ENCODE data around the gene LINGO4.

LINGO4 gene, protein sequence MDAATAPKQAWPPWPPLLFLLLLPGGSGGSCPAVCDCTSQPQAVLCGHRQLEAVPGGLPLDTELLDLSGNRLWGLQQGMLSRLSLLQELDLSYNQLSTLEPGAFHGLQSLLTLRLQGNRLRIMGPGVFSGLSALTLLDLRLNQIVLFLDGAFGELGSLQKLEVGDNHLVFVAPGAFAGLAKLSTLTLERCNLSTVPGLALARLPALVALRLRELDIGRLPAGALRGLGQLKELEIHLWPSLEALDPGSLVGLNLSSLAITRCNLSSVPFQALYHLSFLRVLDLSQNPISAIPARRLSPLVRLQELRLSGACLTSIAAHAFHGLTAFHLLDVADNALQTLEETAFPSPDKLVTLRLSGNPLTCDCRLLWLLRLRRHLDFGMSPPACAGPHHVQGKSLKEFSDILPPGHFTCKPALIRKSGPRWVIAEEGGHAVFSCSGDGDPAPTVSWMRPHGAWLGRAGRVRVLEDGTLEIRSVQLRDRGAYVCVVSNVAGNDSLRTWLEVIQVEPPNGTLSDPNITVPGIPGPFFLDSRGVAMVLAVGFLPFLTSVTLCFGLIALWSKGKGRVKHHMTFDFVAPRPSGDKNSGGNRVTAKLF

DNA sequence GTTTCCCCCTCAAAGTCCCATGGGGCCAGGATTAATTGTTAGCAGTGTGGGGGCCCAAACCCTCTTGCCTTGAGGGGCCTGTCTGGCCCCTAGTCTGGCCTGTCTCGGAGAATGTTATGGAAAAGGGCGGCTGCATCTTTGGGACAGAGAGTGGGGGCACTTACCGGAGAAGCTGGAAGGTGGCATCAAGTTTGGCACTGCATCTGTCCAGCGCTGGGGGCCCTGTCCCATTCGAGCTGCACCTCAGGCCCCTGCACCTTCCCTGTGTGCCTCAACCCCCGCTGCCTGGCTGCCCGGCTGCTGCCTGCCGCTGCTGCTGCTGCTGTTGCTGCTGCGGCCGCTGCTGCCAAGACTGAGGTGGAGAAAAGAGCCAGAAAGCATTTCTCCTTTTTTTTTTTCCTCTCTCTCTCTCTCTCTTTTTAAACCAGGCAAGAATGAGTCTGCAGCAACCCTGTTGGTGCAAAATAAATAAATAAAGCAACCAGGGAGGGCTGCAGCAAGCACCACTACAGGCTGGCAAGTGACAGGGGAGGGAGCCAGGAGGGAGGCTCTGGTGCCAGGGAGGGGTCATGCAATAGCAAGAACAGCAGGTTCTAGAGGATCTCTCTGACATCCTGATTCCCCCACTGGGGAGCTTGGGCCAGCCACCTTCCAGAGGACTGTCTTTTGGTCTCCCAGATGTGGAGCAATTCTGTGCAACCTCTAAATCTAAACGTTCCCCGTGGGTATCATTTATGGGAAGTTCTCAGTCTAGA, at the start of gene LINGO4:
Gene LINGO4, minus strand, starts transcription at position 354 of the 755 bp plus-strand sequence. CDS start 2,715 bp downstream, outside the sequence.
- H3K27me3 Mint-ChIP-seq = peaks cover 46% of the 10 kb centered on the region
- H3K4me3 Mint-ChIP-seq = no peak within 1 kb of the TSS
- intact Hi-C loops (cut with micrococcal nuclease) = no loop called here

DNA sequence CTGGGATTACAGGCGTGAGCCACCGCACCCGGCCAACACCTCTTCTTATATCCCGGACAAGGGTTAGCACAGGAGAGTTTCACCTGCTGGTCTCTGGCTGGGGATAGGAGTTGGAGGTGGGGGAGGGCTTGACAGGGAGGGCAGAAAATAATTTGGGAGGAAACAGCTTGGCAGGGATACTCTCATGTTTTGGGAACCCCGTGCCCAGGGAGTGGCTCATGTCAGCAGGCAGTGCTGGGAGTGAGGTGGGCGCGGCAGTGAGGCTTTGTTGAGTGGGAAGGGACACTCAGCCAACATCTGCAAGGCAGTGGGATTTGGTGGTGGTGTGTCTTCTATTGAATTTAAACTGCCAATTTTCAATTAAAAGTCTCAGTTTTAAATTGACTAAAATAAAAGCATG, 49.4 kb upstream of the LINGO4 start:
- no peaks in the 10 kb centered on the region for H3K9me3 Mint-ChIP-seq
- H3K4me1 Mint-ChIP-seq (ENCODE audit: low read depth) = peaks cover 47% of the 10 kb centered on the region
- H3K4me3 Mint-ChIP-seq = no peak overlapping the region
- intact Hi-C loops (cut with micrococcal nuclease) = no loop called here
- H3K36me3 Mint-ChIP-seq (ENCODE audit: low read depth) = no peaks in the 10 kb centered on the region
- H3K27me3 Mint-ChIP-seq = peaks cover 27% of the 10 kb centered on the region
- no peak overlapping the region for H3K27ac Mint-ChIP-seq

More for the DNA sequence above, at the start of gene LINGO4:
- Mint-ChIP-seq H3K36me3 (ENCODE audit: low read depth) (no peaks in the 10 kb centered on the region), H3K4me1 (ENCODE audit: low read depth) (peaks cover 13% of the 10 kb centered on the region), H3K27ac (no peak within 1 kb of the TSS), H3K9me3 (no peaks in the 10 kb centered on the region)

DNA sequence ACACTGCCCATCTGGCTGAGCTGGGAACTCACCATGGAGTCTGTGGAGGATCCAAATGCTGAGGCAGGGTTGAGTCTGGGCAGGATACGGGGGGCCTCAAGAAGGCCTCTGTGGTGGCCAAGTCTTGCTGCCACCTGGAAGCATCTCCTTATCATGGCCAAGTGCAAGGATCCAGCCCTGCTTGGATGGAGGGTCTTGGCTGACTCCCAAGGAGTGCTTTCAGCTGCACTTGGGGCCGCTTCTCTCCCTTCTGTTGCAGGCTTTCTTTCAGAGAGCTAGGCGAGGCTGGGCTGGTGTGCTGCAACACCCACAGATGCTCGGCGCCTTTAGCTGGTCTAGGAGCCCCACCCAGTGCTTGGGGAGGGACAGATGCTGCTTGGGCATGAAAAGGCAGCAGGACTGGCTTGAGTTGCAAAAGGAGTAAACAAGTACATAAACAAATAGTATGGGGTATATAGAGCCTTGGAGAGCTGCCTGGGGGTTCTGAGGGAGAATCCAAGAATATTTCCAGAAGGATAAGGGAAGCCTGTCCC, 48.3 kb upstream of the LINGO4 start, which contains the start of gene THEM5:
Gene THEM5, minus strand, starts transcription at position 302 of the 533 bp plus-strand sequence. Its CDS starts 147 bp downstream, at position 155.
- intact Hi-C loops (cut with micrococcal nuclease) = no loop called here
- Mint-ChIP-seq H3K27ac (no peak within 1 kb of the TSS), H3K36me3 (ENCODE audit: low read depth) (no peaks in the 10 kb centered on the region), H3K4me1 (ENCODE audit: low read depth) (peaks cover 42% of the 10 kb centered on the region), H3K9me3 (no peaks in the 10 kb centered on the region), H3K27me3 (peaks cover 38% of the 10 kb centered on the region), H3K4me3 (no peak within 1 kb of the TSS)

DNA sequence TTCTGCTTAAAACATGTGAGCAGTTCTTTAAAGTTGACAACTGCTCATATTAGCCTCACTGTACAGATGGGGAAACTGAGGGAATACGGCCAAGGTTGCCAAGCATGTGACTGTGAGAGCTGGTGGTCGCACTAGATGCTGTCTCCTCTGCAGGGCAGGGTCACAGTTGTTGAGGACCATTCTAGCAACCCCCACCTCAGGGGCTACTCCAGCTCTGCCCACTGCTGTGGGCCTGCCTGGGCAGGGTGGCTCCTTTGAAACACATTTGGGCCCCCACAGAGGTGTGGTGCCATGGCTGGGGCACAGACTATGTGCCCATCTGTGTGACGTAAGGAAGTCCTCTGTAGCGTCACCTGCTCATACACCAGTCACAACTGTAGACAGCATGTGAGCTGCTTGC, 47.5 kb upstream of the LINGO4 start:
- Mint-ChIP-seq H3K9me3 (no peaks in the 10 kb centered on the region), H3K36me3 (ENCODE audit: low read depth) (no peaks in the 10 kb centered on the region), H3K27ac (no peak overlapping the region), H3K4me1 (ENCODE audit: low read depth) (peaks cover 35% of the 10 kb centered on the region), H3K27me3 (peaks cover 44% of the 10 kb centered on the region), H3K4me3 (no peak overlapping the region)
- intact Hi-C loops (cut with micrococcal nuclease) = no loop called here

DNA sequence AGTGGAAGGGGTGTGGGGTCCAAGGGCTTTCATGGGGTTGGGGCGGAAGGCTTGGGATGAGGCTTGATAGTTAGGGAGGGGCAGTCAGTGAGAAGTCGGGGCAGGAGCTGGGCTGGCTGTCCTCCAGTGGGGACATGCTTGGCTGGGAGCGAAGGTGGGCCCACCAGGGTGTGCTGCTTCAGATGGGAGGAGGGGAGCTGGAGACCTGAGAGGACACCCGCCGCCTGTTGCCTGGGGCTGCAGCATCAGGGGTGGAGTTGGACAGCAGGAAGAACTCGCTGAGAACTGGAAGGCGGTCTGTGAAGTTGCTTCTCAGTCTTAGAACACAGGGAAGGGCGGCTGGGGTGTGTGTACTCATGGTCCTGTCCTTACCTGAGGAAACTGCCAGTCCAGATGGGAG, 46.7 kb upstream of the LINGO4 start:
- intact Hi-C loops (cut with micrococcal nuclease) = no loop called here
- Mint-ChIP-seq H3K27me3 (peaks cover 48% of the 10 kb centered on the region), H3K9me3 (no peaks in the 10 kb centered on the region), H3K27ac (no peak overlapping the region), H3K36me3 (ENCODE audit: low read depth) (no peaks in the 10 kb centered on the region), H3K4me1 (ENCODE audit: low read depth) (peaks cover 27% of the 10 kb centered on the region), H3K4me3 (no peak overlapping the region)

DNA sequence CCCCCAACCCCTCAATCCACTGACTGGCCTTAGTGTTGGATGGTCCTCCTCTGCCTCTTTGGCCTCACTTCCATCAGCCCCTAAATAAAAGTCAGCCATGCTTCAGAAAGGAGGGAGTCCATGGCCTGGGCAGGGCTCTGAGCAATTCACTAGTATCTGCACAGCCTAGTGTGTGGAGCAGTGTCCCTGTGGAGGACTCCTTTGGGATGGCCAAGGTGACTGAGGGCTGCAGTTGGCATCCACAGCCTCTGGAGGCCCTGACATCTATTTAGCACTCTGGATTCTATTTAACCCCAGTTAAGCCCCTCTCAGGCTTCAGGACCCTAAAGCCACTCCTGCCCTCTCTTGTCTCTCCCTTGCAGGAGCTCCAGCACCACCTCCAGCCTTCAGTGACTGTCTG, 44.7 kb upstream of the LINGO4 start:
- Mint-ChIP-seq H3K4me1 (ENCODE audit: low read depth) (peaks cover 24% of the 10 kb centered on the region), H3K36me3 (ENCODE audit: low read depth) (no peaks in the 10 kb centered on the region), H3K9me3 (no peaks in the 10 kb centered on the region), H3K27ac (no peak overlapping the region), H3K4me3 (no peak overlapping the region), H3K27me3 (peaks cover 68% of the 10 kb centered on the region)
- intact Hi-C loops (cut with micrococcal nuclease) = no loop called here

DNA sequence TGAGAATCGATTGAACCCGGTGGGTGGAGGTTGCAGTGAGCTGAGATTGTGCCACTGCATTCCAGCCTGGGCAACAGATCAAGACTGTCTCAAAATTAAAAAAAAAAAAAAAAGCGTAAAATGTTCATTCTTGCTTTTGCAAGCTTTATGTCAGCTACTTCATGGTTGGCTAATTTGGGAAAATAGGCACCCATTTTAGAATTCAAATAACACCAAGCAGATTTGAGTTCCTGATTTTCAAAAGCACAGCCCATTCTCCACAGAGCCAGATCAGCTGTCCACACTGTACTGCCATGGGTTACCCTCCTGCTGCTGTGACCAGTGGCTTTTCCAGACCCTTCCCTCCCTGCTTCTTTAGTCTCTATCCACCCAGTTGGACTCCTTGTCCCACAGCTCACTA, 43.9 kb upstream of the LINGO4 start:
- Mint-ChIP-seq H3K27ac (no peak overlapping the region), H3K36me3 (ENCODE audit: low read depth) (no peaks in the 10 kb centered on the region), H3K4me1 (ENCODE audit: low read depth) (peaks cover 26% of the 10 kb centered on the region), H3K27me3 (peaks cover 75% of the 10 kb centered on the region), H3K9me3 (no peaks in the 10 kb centered on the region), H3K4me3 (no peak overlapping the region)
- intact Hi-C loops (cut with micrococcal nuclease) = no loop called here

DNA sequence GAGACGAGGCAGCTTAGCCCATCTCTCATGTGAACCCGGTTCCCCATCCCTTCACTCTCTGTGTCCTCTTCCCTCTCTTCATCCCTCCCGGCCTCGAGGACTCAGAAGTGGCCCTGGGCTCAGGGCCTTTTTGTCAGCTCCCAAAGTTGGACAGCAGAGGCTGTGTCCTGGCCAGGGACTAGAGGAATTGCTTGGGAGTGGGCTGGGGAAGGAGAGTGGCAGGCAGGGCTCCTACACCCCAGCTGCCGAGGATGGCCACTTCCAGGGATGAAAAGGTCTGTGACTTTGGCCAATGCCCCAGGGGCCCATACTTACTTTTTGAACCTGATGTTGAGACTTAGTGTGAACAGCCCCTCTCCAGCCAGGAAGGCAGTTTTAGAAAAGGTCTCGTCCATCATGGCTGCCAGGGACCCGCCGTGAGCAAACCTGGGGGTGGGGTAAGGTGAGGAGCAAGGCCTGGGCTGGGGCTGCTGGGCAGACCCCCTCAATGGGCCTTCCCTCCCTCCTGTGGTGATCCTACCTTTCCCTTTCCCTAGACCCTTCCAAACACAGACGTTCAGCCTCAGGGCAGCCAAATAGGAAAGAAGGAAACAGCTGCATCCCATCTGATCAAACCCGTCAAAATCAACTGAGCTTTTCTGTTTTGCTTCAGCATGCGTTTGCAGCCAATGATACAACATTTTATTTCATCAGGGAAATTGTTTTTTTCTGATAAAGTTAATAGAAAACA, 42.8 kb upstream of the LINGO4 start:
- H3K36me3 Mint-ChIP-seq (ENCODE audit: low read depth) = no peaks in the 10 kb centered on the region
- peaks cover 75% of the 10 kb centered on the region for H3K27me3 Mint-ChIP-seq
- H3K9me3 Mint-ChIP-seq = no peaks in the 10 kb centered on the region
- H3K4me1 Mint-ChIP-seq (ENCODE audit: low read depth) = peaks cover 21% of the 10 kb centered on the region
- no peak overlapping the region for H3K27ac Mint-ChIP-seq
- no peak overlapping the region for H3K4me3 Mint-ChIP-seq
- intact Hi-C loops (cut with micrococcal nuclease) = no loop called here

DNA sequence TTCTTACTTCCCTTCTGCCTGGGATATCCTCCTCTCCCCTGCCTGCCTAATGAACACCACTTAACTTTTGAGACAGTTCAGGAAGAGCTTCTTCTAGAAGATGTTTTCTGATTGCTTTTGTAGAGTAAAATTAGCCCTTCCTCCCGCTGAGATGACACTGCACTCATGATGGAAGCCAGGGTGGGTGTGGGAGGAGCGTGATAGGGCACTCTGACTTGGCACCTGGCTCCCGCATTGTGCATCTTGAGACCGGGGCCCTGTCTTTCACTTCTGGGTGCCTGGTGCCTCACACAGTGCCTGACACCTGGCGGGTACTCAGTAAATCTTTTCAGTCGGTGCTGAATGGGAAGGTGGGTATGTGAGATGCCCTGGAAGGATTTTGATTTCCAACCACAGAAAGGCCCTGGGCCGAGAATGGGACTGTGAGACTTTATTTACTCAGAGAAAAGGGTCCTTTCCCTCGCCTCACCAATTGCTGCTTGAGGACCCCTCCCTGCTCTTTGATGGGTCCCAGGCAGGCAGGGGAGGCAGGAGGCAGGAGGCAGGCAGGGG, 41.5 kb upstream of the LINGO4 start:
- Mint-ChIP-seq H3K36me3 (ENCODE audit: low read depth) (no peaks in the 10 kb centered on the region), H3K4me1 (ENCODE audit: low read depth) (peaks cover 21% of the 10 kb centered on the region), H3K27ac (no peak overlapping the region), H3K27me3 (peaks cover 73% of the 10 kb centered on the region), H3K4me3 (no peak overlapping the region), H3K9me3 (no peaks in the 10 kb centered on the region)
- intact Hi-C loops (cut with micrococcal nuclease) = no loop called here

DNA sequence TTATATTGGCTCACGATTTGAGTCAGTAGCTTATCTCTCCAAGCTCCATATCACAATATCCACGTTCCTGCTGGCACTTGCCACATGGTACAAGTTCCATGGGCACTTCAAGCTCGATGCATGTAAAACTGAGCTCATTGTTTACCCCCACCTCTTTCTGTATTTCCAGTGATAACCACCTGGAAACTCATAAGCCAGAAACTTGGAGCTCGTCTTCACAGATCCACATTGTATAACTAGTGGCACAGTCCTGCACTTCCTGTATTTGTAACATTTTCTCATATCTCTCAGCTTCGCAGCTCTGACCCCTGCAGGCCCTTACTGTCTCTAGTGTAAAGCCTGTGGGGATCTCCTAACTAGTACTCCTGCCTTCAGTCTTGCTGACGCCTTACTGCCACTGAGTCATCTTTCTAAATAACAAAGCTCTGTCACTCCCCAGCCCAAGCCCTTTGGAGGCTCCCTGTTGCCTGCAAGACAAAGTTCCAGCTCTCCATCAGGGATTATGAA, 40.9 kb upstream of the LINGO4 start:
- Mint-ChIP-seq H3K27ac (no peak overlapping the region), H3K27me3 (peaks cover 75% of the 10 kb centered on the region), H3K9me3 (no peaks in the 10 kb centered on the region), H3K4me1 (ENCODE audit: low read depth) (peaks cover 21% of the 10 kb centered on the region), H3K4me3 (no peak overlapping the region), H3K36me3 (ENCODE audit: low read depth) (no peaks in the 10 kb centered on the region)
- intact Hi-C loops (cut with micrococcal nuclease) = no loop called here

DNA sequence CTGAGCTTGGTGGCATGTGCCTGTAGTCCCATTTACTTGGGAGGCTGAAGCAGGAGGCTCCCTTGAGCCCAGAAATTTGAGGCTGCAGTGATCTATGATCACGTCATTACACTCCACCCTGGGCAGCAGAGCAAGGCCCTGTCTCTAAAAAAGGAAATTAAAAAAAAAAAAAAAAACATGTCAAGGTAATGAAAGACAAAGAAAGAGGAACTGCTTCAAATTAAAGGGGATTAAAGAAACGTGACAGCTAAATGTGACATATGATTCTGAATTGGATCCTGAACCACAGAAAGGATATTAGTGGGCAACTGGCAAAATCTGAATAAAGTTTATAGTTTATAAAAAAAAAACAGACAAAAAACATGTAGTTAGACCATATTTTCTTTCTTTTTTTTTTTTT, 38.2 kb upstream of the LINGO4 start:
- Mint-ChIP-seq H3K27ac (no peak overlapping the region), H3K9me3 (no peaks in the 10 kb centered on the region), H3K36me3 (ENCODE audit: low read depth) (no peaks in the 10 kb centered on the region), H3K27me3 (peaks cover 77% of the 10 kb centered on the region), H3K4me1 (ENCODE audit: low read depth) (peaks cover 29% of the 10 kb centered on the region), H3K4me3 (no peak overlapping the region)
- intact Hi-C loops (cut with micrococcal nuclease) = no loop called here

DNA sequence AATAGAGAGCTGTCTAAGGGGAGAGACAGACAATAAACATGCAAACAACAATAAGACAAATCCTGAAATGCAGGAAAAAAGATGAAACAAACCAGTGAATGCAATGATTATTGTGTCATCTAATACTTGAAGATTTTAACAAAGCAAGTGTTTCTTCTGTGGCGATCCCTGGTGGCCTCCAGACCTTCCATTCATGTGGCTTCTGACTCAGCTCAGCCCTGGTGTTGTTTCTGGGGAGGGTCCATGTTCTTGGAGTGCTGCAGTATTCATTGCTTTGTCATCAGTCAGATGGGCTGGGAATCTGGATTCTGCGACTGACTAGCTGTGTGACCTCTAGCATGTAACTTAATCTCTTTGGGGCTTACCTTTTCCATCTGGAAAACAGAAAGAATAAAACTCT, 35.9 kb upstream of the LINGO4 start:
- Mint-ChIP-seq H3K4me3 (no peak overlapping the region), H3K36me3 (ENCODE audit: low read depth) (no peaks in the 10 kb centered on the region), H3K27ac (no peak overlapping the region), H3K4me1 (ENCODE audit: low read depth) (peaks cover 39% of the 10 kb centered on the region), H3K9me3 (no peaks in the 10 kb centered on the region), H3K27me3 (peaks cover 79% of the 10 kb centered on the region)
- intact Hi-C loops (cut with micrococcal nuclease) = no loop called here

DNA sequence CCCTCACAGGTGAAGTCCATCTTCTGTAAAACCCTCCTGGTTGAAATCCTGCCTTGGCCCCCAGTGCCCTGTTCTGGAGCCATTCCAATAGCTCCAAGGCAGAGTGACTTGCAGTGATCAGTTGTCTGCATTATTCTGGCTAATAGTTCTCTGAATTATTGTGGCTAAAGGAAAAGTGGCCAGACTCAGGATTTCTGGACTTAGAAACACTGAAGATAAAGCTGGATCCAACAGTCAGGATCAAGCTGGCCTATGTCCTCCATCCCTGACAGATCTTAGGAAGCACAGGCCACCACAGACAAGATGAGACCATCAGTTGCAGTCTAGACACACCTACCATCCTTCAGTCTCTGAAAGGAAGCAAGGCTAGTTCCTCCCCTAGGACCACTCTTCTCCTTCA, 35.2 kb upstream of the LINGO4 start:
- Mint-ChIP-seq H3K4me1 (ENCODE audit: low read depth) (peaks cover 35% of the 10 kb centered on the region), H3K27ac (no peak overlapping the region), H3K9me3 (no peaks in the 10 kb centered on the region), H3K4me3 (no peak overlapping the region), H3K36me3 (ENCODE audit: low read depth) (no peaks in the 10 kb centered on the region), H3K27me3 (peaks cover 72% of the 10 kb centered on the region)
- intact Hi-C loops (cut with micrococcal nuclease) = no loop called here
